SK-N-SH treated with all-trans-retinoic acid at 6 μM for 48 hours (cell line): Measurements from ENCODE around the gene XCR1.

Source experiments
- ATAC-seq: fragments of 200-7000 bp; cut with Tn5 transposase; 3 replicates; pipeline ENCODE4 v1.9.1; 2020; ENCODE audit warnings: mild to moderate bottlenecking, moderate library complexity
- ARNTL ChIP-seq: fragments of 450-650 bp; formaldehyde crosslinking; IDR thresholded peaks from 2 replicates; pipeline ENCODE4 v1.5.0; 2020; ENCODE audit warnings: low read depth, mild to moderate bottlenecking, moderate library complexity, borderline replicate concordance
- CSDC2 ChIP-seq: fragments of 250-450 bp; sonication (Bioruptor Pico); IDR thresholded peaks from 2 replicates; pipeline ENCODE4 v1.5.0; 2020; ENCODE audit warnings: mild to moderate bottlenecking, moderate library complexity
- CSRNP3 ChIP-seq: fragments of 250-450 bp; sonication (Bioruptor Pico); IDR thresholded peaks from 2 replicates; pipeline ENCODE4 v1.5.1; 2021; ENCODE audit warnings: mild to moderate bottlenecking, moderate library complexity
- ESRRG ChIP-seq: fragments of 250-450 bp; sonication (Bioruptor Pico); IDR thresholded peaks from 2 replicates; pipeline ENCODE4 v1.6.1; 2021; ENCODE audit warnings: mild to moderate bottlenecking
- ISL1 ChIP-seq: fragments of 250-450 bp; sonication (Bioruptor Pico); IDR thresholded peaks from 2 replicates; pipeline ENCODE4 v2.1.2; 2022; ENCODE audit warnings: mild to moderate bottlenecking, moderate library complexity
- OSR1 ChIP-seq: fragments of 250-450 bp; sonication (Bioruptor Pico); IDR thresholded peaks from 2 replicates; pipeline ENCODE4 v1.8.0; 2022; ENCODE audit warnings: moderate library complexity, mild to moderate bottlenecking, inconsistent platforms
- PATZ1 ChIP-seq: fragments of 250-450 bp; sonication (Bioruptor Pico); IDR thresholded peaks from 2 replicates; pipeline ENCODE4 v1.8.0; 2020; ENCODE audit warnings: mild to moderate bottlenecking, moderate library complexity, borderline replicate concordance
- PPARA ChIP-seq: fragments of 250-450 bp; sonication (Bioruptor Pico); IDR thresholded peaks from 2 replicates; pipeline ENCODE4 v1.5.0; 2020; ENCODE audit warnings: mild to moderate bottlenecking, borderline replicate concordance
- RARB ChIP-seq: fragments of 250-450 bp; sonication (Bioruptor Pico); IDR thresholded peaks from 2 replicates; pipeline ENCODE4 v1.8.0; 2021; ENCODE audit warnings: mild to moderate bottlenecking, moderate library complexity
- SNAI2 ChIP-seq: fragments of 250-450 bp; sonication (Bioruptor Pico); IDR thresholded peaks from 2 replicates; pipeline ENCODE4 v1.5.0; 2020; ENCODE audit warnings: mild to moderate bottlenecking, moderate library complexity
- TOX ChIP-seq: fragments of 250-450 bp; sonication (Bioruptor Pico); IDR thresholded peaks from 2 replicates; pipeline ENCODE4 v1.8.0; 2021; ENCODE audit warnings: mild to moderate bottlenecking, moderate library complexity, borderline replicate concordance
- TSHZ2 ChIP-seq: fragments of 250-450 bp; sonication (Bioruptor Pico); IDR thresholded peaks from 2 replicates; pipeline ENCODE4 v1.5.0; 2020; ENCODE audit warnings: mild to moderate bottlenecking, moderate library complexity
- ZC3H10 ChIP-seq: fragments of 250-450 bp; sonication (Bioruptor Pico); IDR thresholded peaks from 2 replicates; pipeline ENCODE4 v1.5.1; 2021; ENCODE audit warnings: mild to moderate bottlenecking, moderate library complexity
- ZFP3 ChIP-seq: fragments of 250-450 bp; sonication (Bioruptor Pico); IDR thresholded peaks from 2 replicates; pipeline ENCODE4 v1.5.0; 2020; ENCODE audit warnings: mild to moderate bottlenecking, moderate library complexity
- ZFP30 ChIP-seq: fragments of 450-650 bp; formaldehyde crosslinking; IDR thresholded peaks from 2 replicates; pipeline ENCODE4 v1.5.0; 2022; ENCODE audit warnings: mild to moderate bottlenecking, moderate library complexity
- ZNF565 ChIP-seq: fragments of 450-650 bp; formaldehyde crosslinking; conservative IDR thresholded peaks from 2 replicates; pipeline ENCODE4 v1.5.0; 2020; ENCODE audit warnings: low read depth, mild to moderate bottlenecking, moderate library complexity
- ZNF70 ChIP-seq: fragments of 450-650 bp; formaldehyde crosslinking; IDR thresholded peaks from 2 replicates; pipeline ENCODE4 v1.5.0; 2020; ENCODE audit warnings: mild to moderate bottlenecking, moderate library complexity
- ZNF8 ChIP-seq: fragments of 450-650 bp; formaldehyde crosslinking; IDR thresholded peaks from 2 replicates; pipeline ENCODE4 v1.5.0; 2020; ENCODE audit warnings: mild to moderate bottlenecking, moderate library complexity
- TF ChIP-seq, protein P1 (sequence below): fragments of 250-450 bp; sonication (Bioruptor Pico); IDR thresholded peaks from 2 replicates; pipeline ENCODE4 v1.8.0; 2021; ENCODE audit warnings: low read depth, mild to moderate bottlenecking, moderate library complexity, borderline replicate concordance
- TF ChIP-seq, protein P2 (sequence below): fragments of 250-450 bp; sonication (Bioruptor Pico); IDR thresholded peaks from 2 replicates; pipeline ENCODE4 v1.5.1; 2020; ENCODE audit warnings: low read depth, mild to moderate bottlenecking, moderate library complexity

The XCR1 gene

DNA sequence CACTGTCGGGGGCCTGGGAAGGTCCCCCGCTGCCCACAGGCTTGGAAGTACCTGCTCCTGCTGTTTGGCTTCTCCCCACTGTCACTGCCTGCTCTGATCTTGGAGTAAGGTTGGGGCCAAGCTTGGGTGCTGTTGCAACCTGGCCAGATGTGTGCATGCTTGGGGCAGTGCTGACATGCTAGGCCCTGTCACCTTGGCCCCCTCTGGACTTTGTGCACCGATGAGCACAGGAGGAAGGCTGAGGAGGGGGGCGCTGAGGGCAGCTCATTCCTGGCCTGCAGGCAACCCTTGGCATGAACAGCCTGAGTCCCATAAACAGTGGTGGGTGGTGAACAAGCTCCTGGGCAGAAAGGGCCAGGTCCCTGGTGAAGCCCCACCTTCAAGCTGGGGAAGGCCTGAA lies 4.0 kb upstream of the XCR1 start (continued):
- TF ChIP-seq TOX (no peak), RARB (CRISPR knock-in tag) (no peak), ESRRG (CRISPR knock-in tag) (no peak)
- TF ChIP-seq, protein P1, sequence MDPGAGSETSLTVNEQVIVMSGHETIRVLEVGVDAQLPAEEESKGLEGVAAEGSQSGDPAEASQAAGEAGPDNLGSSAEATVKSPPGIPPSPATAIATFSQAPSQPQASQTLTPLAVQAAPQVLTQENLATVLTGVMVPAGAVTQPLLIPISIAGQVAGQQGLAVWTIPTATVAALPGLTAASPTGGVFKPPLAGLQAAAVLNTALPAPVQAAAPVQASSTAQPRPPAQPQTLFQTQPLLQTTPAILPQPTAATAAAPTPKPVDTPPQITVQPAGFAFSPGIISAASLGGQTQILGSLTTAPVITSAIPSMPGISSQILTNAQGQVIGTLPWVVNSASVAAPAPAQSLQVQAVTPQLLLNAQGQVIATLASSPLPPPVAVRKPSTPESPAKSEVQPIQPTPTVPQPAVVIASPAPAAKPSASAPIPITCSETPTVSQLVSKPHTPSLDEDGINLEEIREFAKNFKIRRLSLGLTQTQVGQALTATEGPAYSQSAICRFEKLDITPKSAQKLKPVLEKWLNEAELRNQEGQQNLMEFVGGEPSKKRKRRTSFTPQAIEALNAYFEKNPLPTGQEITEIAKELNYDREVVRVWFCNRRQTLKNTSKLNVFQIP = no peak

GRCh38 chr3:46030626-46031025 lies 3.3 kb upstream of the XCR1 start:
- ATAC-seq = no peak
- TF ChIP-seq TSHZ2 (CRISPR knock-in tag) (no peak), ZNF70 (CRISPR knock-in tag) (no peak), ESRRG (CRISPR knock-in tag) (no peak), OSR1 (no peak), CSRNP3 (CRISPR knock-in tag) (no peak), ZFP30 (CRISPR knock-in tag) (no peak), ZC3H10 (CRISPR knock-in tag) (no peak), ISL1 (CRISPR knock-in tag) (no peak), ARNTL (CRISPR knock-in tag) (no peak), TOX (no peak), ZNF565 (no peak), PATZ1 (CRISPR knock-in tag) (no peak), CSDC2 (no peak), ZFP3 (CRISPR knock-in tag) (no peak), SNAI2 (no peak)
- TF ChIP-seq, protein P2, sequence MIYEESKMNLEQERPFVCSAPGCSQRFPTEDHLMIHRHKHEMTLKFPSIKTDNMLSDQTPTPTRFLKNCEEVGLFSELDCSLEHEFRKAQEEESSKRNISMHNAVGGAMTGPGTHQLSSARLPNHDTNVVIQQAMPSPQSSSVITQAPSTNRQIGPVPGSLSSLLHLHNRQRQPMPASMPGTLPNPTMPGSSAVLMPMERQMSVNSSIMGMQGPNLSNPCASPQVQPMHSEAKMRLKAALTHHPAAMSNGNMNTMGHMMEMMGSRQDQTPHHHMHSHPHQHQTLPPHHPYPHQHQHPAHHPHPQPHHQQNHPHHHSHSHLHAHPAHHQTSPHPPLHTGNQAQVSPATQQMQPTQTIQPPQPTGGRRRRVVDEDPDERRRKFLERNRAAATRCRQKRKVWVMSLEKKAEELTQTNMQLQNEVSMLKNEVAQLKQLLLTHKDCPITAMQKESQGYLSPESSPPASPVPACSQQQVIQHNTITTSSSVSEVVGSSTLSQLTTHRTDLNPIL (CRISPR knock-in tag) = no peak
- TF ChIP-seq, protein P1 = no peak
- TF ChIP-seq, all 23 proteins: peak for 0

- no peak for ATAC-seq
- TF ChIP-seq RARB (CRISPR knock-in tag) (no peak), ARNTL (CRISPR knock-in tag) (no peak), ZNF70 (CRISPR knock-in tag) (no peak), ZNF565 (no peak), ESRRG (CRISPR knock-in tag) (no peak), ZC3H10 (CRISPR knock-in tag) (no peak), ISL1 (CRISPR knock-in tag) (no peak), PPARA (no peak), CSRNP3 (CRISPR knock-in tag) (no peak), ZNF8 (CRISPR knock-in tag) (no peak), SNAI2 (no peak), ZFP3 (CRISPR knock-in tag) (no peak)
- TF ChIP-seq, all 23 proteins: peak for 0
These were observed 2.8 kb upstream of the XCR1 start for GRCh38 chr3:46029953-46030543.
